ENCODE measurements around the gene DNPH1. TPM values are rescaled to one million over a fixed set of nuclear protein-coding genes. Genes with fewer than 3 reads are reported as not detected.
A peak's percentile ranks its signal among the peaks of the same experiment; 100 is the strongest.

The DNPH1 gene
- polyA plus RNA-seq, 2 donors, result 62.3 to 115 TPM

GRCh38 chr6:43256670-43257366 is 27.5 kb upstream of the DNPH1 start:
- no peak overlapping the region for H3K27ac ChIP-seq (ENCODE audit: low read depth in 2 of 2, low read length in 1 of 2)
- WGBS, 2 donors, result 87% methylated on average over 9 of the region's 9 CpGs
- no peaks in the 10 kb centered on the region for H3K36me3 ChIP-seq (ENCODE audit: control insufficient read depth in 2 of 2, insufficient read depth in 2 of 2, low read length in 1 of 2)
- no peaks in the 10 kb centered on the region for H3K9me3 ChIP-seq (ENCODE audit: control insufficient read depth in 2 of 2, insufficient read depth in 1 of 2, low read depth in 1 of 2, low read length in 1 of 2)
- H3K4me3 ChIP-seq (ENCODE audit: low read depth in 1 of 2, low read length in 2 of 2), result no peak overlapping the region
- H3K4me1 ChIP-seq (ENCODE audit: control insufficient read depth in 2 of 2, insufficient read depth in 2 of 2, low read length in 1 of 2), result no peaks in the 10 kb centered on the region
- H3K27me3 ChIP-seq (ENCODE audit: control insufficient read depth in 1 of 2, insufficient read depth in 2 of 2, low read length in 2 of 2), result no peaks in the 10 kb centered on the region

- H3K36me3 ChIP-seq (ENCODE audit: control insufficient read depth in 2 of 2, insufficient read depth in 2 of 2, low read length in 1 of 2), result no peaks in the 10 kb centered on the region
- 60 to 69% methylated on average over 11 of the region's 11 CpGs for WGBS, 2 donors
- H3K4me1 ChIP-seq (ENCODE audit: control insufficient read depth in 2 of 2, insufficient read depth in 2 of 2, low read length in 1 of 2), result no peaks in the 10 kb centered on the region
- no peak overlapping the region for H3K27ac ChIP-seq (ENCODE audit: low read depth in 2 of 2, low read length in 1 of 2)
- H3K9me3 ChIP-seq (ENCODE audit: control insufficient read depth in 2 of 2, insufficient read depth in 1 of 2, low read depth in 1 of 2, low read length in 1 of 2), result no peaks in the 10 kb centered on the region
- H3K4me3 ChIP-seq (ENCODE audit: low read depth in 1 of 2, low read length in 2 of 2), result no peak overlapping the region
- H3K27me3 ChIP-seq (ENCODE audit: control insufficient read depth in 1 of 2, insufficient read depth in 2 of 2, low read length in 2 of 2), result no peaks in the 10 kb centered on the region
Observed at GRCh38 chr6:43255408-43256054, 26.2 kb upstream of the DNPH1 start.

- 82 to 83% methylated on average over 11 of the region's 11 CpGs for WGBS, 2 donors
- Histone ChIP-seq H3K27ac (ENCODE audit: low read depth in 2 of 2, low read length in 1 of 2) (no peak overlapping the region), H3K9me3 (ENCODE audit: control insufficient read depth in 2 of 2, insufficient read depth in 1 of 2, low read depth in 1 of 2, low read length in 1 of 2) (no peaks in the 10 kb centered on the region), H3K4me3 (ENCODE audit: low read depth in 1 of 2, low read length in 2 of 2) (no peak overlapping the region), H3K4me1 (ENCODE audit: control insufficient read depth in 2 of 2, insufficient read depth in 2 of 2, low read length in 1 of 2) (no peaks in the 10 kb centered on the region), H3K36me3 (ENCODE audit: control insufficient read depth in 2 of 2, insufficient read depth in 2 of 2, low read length in 1 of 2) (no peaks in the 10 kb centered on the region), H3K27me3 (ENCODE audit: control insufficient read depth in 1 of 2, insufficient read depth in 2 of 2, low read length in 2 of 2) (no peaks in the 10 kb centered on the region)
Observed at GRCh38 chr6:43254846-43255245, 25.6 kb upstream of the DNPH1 start.

GRCh38 chr6:43254138-43254817 is 25.0 kb upstream of the DNPH1 start:
- WGBS, 2 donors, result 88 to 90% methylated on average over 15 of the region's 15 CpGs
- no peaks in the 10 kb centered on the region for H3K9me3 ChIP-seq (ENCODE audit: control insufficient read depth in 2 of 2, insufficient read depth in 1 of 2, low read depth in 1 of 2, low read length in 1 of 2)
- no peak overlapping the region for H3K4me3 ChIP-seq (ENCODE audit: low read depth in 1 of 2, low read length in 2 of 2)
- H3K27ac ChIP-seq (ENCODE audit: low read depth in 2 of 2, low read length in 1 of 2), result no peak overlapping the region
- no peaks in the 10 kb centered on the region for H3K36me3 ChIP-seq (ENCODE audit: control insufficient read depth in 2 of 2, insufficient read depth in 2 of 2, low read length in 1 of 2)
- no peaks in the 10 kb centered on the region for H3K4me1 ChIP-seq (ENCODE audit: control insufficient read depth in 2 of 2, insufficient read depth in 2 of 2, low read length in 1 of 2)
- no peaks in the 10 kb centered on the region for H3K27me3 ChIP-seq (ENCODE audit: control insufficient read depth in 1 of 2, insufficient read depth in 2 of 2, low read length in 2 of 2)

DNA sequence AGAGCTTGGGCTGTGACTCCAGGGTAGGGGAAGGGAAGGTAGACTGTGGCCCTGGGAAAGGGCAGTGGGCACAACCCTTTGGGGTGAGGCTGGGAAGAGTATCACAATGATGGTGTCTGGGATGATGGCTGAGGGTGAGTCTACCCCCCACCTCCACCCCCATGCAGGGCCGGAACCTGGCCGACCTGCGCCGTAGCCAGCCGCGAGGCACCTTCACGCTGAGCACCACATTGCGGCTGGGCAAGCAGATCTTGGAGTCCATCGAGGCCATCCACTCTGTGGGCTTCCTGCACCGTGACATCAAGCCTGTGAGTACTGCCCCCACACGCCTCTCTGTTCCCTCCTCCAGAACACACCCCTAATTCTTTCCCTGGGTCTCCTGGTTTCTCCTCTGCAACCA is 24.1 kb upstream of the DNPH1 start:
- no peaks in the 10 kb centered on the region for H3K36me3 ChIP-seq (ENCODE audit: control insufficient read depth in 2 of 2, insufficient read depth in 2 of 2, low read length in 1 of 2)
- no peak overlapping the region for H3K27ac ChIP-seq (ENCODE audit: low read depth in 2 of 2, low read length in 1 of 2)
- no peaks in the 10 kb centered on the region for H3K27me3 ChIP-seq (ENCODE audit: control insufficient read depth in 1 of 2, insufficient read depth in 2 of 2, low read length in 2 of 2)
- no peaks in the 10 kb centered on the region for H3K9me3 ChIP-seq (ENCODE audit: control insufficient read depth in 2 of 2, insufficient read depth in 1 of 2, low read depth in 1 of 2, low read length in 1 of 2)
- no peak overlapping the region for H3K4me3 ChIP-seq (ENCODE audit: low read depth in 1 of 2, low read length in 2 of 2)
- no peaks in the 10 kb centered on the region for H3K4me1 ChIP-seq (ENCODE audit: control insufficient read depth in 2 of 2, insufficient read depth in 2 of 2, low read length in 1 of 2)
- 95% methylated on average over 11 of the region's 11 CpGs for WGBS, 2 donors

GRCh38 chr6:43250992-43251373 is 21.7 kb upstream of the DNPH1 start:
- Histone ChIP-seq H3K9me3 (ENCODE audit: control insufficient read depth in 2 of 2, insufficient read depth in 1 of 2, low read depth in 1 of 2, low read length in 1 of 2) (no peaks in the 10 kb centered on the region), H3K27ac (ENCODE audit: low read depth in 2 of 2, low read length in 1 of 2) (no peak overlapping the region), H3K4me3 (ENCODE audit: low read depth in 1 of 2, low read length in 2 of 2) (no peak overlapping the region), H3K36me3 (ENCODE audit: control insufficient read depth in 2 of 2, insufficient read depth in 2 of 2, low read length in 1 of 2) (no peaks in the 10 kb centered on the region), H3K4me1 (ENCODE audit: control insufficient read depth in 2 of 2, insufficient read depth in 2 of 2, low read length in 1 of 2) (peaks cover 0 to 8% of the 10 kb centered on the region in 2 donors), H3K27me3 (ENCODE audit: control insufficient read depth in 1 of 2, insufficient read depth in 2 of 2, low read length in 2 of 2) (no peaks in the 10 kb centered on the region)
- WGBS, 2 donors, result 17 to 20% methylated on average over 8 of the region's 8 CpGs

GRCh38 chr6:43248791-43249190 is 19.5 kb upstream of the DNPH1 start:
- Histone ChIP-seq H3K36me3 (ENCODE audit: control insufficient read depth in 2 of 2, insufficient read depth in 2 of 2, low read length in 1 of 2) (no peaks in the 10 kb centered on the region), H3K4me3 (ENCODE audit: low read depth in 1 of 2, low read length in 2 of 2) (no peak overlapping the region), H3K9me3 (ENCODE audit: control insufficient read depth in 2 of 2, insufficient read depth in 1 of 2, low read depth in 1 of 2, low read length in 1 of 2) (no peaks in the 10 kb centered on the region), H3K4me1 (ENCODE audit: control insufficient read depth in 2 of 2, insufficient read depth in 2 of 2, low read length in 1 of 2) (peaks cover under 1 to 8% of the 10 kb centered on the region in 2 donors), H3K27ac (ENCODE audit: low read depth in 2 of 2, low read length in 1 of 2) (no peak overlapping the region), H3K27me3 (ENCODE audit: control insufficient read depth in 1 of 2, insufficient read depth in 2 of 2, low read length in 2 of 2) (no peaks in the 10 kb centered on the region)

DNA sequence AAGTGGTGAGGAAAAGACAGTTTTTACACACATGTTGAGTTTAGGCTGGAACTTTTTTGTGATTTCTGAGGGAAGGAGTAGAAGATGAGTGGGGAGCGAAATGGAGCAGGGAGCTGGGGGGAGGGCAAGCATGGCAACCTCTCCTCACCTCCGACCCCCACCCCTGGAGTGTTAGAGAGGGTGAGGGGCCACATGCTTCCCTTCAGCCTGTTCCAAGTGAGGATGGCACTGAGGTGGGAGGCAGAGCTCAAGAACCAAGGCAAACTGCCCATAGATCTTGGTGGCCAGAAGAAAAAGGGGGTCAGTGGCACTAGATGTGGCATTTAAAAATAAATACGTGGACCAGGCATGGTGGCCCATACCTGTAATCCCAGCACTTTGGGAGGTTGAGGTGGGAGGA is 18.8 kb upstream of the DNPH1 start:
- H3K4me1 ChIP-seq (ENCODE audit: control insufficient read depth in 2 of 2, insufficient read depth in 2 of 2, low read length in 1 of 2), result peaks cover 6 to 8% of the 10 kb centered on the region in 2 donors
- H3K27ac ChIP-seq (ENCODE audit: low read depth in 2 of 2, low read length in 1 of 2), result no peak overlapping the region
- 82 to 87% methylated on average over 3 of the region's 3 CpGs for WGBS, 2 donors
- H3K4me3 ChIP-seq (ENCODE audit: low read depth in 1 of 2, low read length in 2 of 2), result no peak overlapping the region
- H3K36me3 ChIP-seq (ENCODE audit: control insufficient read depth in 2 of 2, insufficient read depth in 2 of 2, low read length in 1 of 2), result no peaks in the 10 kb centered on the region
- H3K27me3 ChIP-seq (ENCODE audit: control insufficient read depth in 1 of 2, insufficient read depth in 2 of 2, low read length in 2 of 2), result peaks cover 0 to 2% of the 10 kb centered on the region in 2 donors
- peaks cover 0 to 3% of the 10 kb centered on the region in 2 donors for H3K9me3 ChIP-seq (ENCODE audit: control insufficient read depth in 2 of 2, insufficient read depth in 1 of 2, low read depth in 1 of 2, low read length in 1 of 2)

GRCh38 chr6:43247114-43247999 is 18.1 kb upstream of the DNPH1 start:
- Histone ChIP-seq H3K36me3 (ENCODE audit: control insufficient read depth in 2 of 2, insufficient read depth in 2 of 2, low read length in 1 of 2) (no peaks in the 10 kb centered on the region), H3K27me3 (ENCODE audit: control insufficient read depth in 1 of 2, insufficient read depth in 2 of 2, low read length in 2 of 2) (peaks cover 0 to 8% of the 10 kb centered on the region in 2 donors), H3K9me3 (ENCODE audit: control insufficient read depth in 2 of 2, insufficient read depth in 1 of 2, low read depth in 1 of 2, low read length in 1 of 2) (peaks cover 0 to 3% of the 10 kb centered on the region in 2 donors), H3K4me1 (ENCODE audit: control insufficient read depth in 2 of 2, insufficient read depth in 2 of 2, low read length in 1 of 2) (peaks cover 6 to 8% of the 10 kb centered on the region in 2 donors), H3K4me3 (ENCODE audit: low read depth in 1 of 2, low read length in 2 of 2) (peak overlapping the region; percentile 34 to 41), H3K27ac (ENCODE audit: low read depth in 2 of 2, low read length in 1 of 2) (no peak overlapping the region)
- 4 to 5% methylated on average over 46 of the region's 46 CpGs for whole genome bisulfite sequencing, 2 donors

Data from esophagus (tissue), 2 donors.